Suppressor macrophage treated with lipopolysaccharide for 4 hours (primary cell): ENCODE data around the gene CRMP1.

Source experiments
- DNase-seq: peaks from one replicate; pipeline ENCODE4 v3.0.0-alpha.2; 2020

CRMP1 gene

DNA sequence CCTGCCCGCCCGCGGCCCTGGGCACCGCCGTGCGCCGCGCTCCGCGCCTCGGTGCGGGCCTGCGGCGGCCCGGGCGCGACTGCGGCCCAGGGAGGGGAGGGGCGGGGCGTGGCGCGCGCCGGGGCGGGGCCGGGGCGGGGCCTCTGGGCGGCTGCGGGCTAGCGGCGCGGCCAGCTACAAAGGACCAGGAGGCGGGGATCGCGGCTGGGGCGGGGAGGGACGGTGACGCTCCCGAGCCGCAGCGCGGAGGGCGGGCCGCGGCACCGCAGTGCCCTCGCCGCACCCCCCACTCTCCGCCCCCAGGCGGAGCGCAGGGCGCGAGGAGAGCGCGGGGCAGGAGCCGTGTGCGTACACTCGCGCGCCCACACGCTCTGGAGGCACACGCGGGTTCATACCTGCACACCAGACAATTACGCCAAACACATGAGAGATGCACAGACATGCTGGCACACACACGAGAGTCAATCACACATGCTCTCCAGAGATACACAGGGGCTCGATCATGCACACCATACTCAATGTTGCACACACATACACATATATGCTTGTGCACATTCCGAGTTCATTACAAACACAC lies at the start of gene CRMP1:
CRMP1 (minus strand) TSS at position 83 of the 577 bp plus-strand sequence. CDS start 117 bp downstream, outside the sequence.
- peak; percentile 3 for DNase-seq

DNA sequence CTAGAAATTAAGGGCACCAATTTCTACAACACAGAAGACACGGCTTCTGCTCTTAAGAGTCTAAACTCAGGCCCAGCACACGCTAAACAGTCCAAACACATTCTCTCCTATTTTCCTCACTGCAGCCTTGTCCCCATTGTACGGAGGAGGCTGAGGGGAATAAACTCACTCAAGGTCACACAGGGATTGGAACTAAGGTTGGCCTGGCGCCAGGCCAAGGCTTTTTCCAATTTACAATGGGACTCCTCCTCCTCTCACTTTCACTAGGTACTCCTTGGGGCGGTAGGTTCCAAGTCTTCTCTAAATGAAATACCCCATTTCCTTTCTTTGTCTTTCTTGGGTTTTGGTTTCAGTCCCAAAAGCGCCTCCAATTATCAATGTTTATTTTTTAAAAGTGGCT lies 48.7 kb upstream of the CRMP1 start:
- DNase-seq: no peak

- no peak for DNase-seq
Measured at GRCh38 chr4:5940470-5941203, 47.8 kb upstream of the CRMP1 start.

- DNase-seq: no peak
Measured at GRCh38 chr4:5933996-5934831, 41.3 kb upstream of the CRMP1 start.

- DNase-seq: no peak
Measured at GRCh38 chr4:5933116-5933515, 40.2 kb upstream of the CRMP1 start.

DNA sequence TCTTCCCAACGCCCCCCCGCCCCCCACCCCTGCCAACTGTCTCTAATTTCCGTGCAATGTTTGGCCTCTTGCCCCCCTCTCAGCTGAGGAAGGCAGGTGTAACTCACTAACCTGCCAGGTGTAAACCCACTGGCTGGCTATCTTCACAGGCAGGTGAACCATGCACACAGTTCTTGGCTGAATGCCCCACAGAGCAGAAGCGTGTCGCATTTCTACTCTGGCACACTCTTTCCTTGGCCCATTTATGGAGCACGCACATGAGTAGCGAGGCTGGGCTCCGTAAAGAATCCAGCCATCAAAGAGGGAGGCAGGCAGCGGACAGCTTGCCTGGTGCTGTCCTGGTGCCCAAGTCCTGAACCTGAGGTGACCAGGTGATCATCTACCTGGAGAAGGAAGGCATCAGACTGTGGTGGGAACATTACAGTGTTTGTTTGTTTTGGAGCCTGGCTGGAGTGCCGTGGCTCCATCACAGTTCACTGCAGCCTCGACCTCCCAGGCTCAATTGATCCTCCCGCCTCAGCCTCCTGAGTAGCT lies 39.2 kb upstream of the CRMP1 start:
- no peak for DNase-seq

GRCh38 chr4:5931526-5931925 lies 38.6 kb upstream of the CRMP1 start:
- DNase-seq: no peak

DNA sequence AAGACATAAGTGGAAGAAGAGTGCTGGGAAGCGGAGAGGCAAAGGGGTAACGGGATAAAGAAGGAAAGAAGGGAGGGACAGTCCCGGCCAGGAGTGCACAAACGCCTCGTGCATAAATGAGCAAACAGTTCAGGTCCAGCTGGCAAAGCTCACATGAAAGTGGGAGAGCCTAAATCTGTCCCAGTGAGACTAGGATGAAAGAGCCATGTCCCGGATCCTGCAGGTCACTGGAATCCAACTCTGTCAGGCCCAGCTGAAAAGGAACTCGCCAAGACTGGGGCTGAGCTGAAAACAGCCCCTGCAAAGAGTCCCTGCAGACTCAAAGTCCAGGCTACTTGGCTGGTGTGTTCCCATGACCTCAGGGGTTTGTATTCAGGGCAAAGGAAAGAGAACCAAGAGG lies 38.0 kb upstream of the CRMP1 start:
- no peak for DNase-seq

- DNase-seq: no peak
Measured at GRCh38 chr4:5930456-5930855, 37.6 kb upstream of the CRMP1 start.

DNA sequence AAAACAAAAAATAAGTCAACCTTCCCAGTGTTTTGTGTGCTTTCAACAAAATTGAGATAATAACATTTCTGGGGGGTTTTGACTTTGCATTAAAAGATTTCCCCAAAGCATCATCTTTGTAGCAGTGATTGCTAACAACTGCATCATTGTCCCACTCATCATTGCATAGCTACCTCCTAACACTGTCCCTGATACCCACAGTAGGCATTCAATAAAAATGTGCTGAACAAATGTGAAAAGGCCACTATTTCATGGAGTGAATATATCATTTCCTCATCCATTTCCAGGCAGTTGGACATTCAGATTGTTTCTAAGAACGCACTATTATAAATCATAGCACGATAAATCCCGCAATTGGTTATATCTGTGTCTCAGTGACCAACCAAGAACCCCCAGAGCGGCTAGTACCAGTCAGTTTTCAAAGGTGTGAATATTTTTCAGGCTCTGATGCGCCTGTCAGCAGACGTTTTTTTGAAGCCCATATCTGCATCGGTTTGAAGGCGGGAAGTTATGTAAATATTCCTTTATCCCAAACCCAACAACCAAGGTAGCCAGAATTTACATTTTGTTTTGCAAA lies 36.0 kb upstream of the CRMP1 start:
- DNase-seq: no peak

- no peak for DNase-seq
Measured at GRCh38 chr4:5928274-5928673, 35.4 kb upstream of the CRMP1 start.

GRCh38 chr4:5927747-5928146 lies 34.9 kb upstream of the CRMP1 start:
- no peak for DNase-seq

DNA sequence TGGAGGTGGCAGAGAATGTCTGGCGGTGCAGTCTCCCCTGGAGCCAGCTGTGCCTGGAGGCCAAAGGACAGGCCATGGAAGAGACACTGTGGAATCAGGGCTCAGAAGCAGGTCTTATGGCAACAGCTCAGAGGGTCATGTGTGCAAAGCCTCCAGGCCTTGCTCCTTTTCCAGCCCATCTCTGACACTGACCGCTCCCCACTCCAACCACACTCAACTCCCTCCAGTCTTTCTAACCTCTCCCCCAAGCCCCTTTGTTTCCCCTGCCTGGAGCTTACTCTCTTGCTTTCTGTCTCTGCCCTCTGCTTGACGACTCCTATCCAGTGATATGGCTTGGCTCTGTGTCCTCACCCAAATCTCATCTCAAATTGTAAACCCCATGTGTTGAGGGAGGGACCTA lies 34.2 kb upstream of the CRMP1 start:
- no peak for DNase-seq

- DNase-seq: no peak
Measured at GRCh38 chr4:5926598-5926997, 33.7 kb upstream of the CRMP1 start.

GRCh38 chr4:5925419-5926200 lies 32.7 kb upstream of the CRMP1 start:
- no peak for DNase-seq

DNA sequence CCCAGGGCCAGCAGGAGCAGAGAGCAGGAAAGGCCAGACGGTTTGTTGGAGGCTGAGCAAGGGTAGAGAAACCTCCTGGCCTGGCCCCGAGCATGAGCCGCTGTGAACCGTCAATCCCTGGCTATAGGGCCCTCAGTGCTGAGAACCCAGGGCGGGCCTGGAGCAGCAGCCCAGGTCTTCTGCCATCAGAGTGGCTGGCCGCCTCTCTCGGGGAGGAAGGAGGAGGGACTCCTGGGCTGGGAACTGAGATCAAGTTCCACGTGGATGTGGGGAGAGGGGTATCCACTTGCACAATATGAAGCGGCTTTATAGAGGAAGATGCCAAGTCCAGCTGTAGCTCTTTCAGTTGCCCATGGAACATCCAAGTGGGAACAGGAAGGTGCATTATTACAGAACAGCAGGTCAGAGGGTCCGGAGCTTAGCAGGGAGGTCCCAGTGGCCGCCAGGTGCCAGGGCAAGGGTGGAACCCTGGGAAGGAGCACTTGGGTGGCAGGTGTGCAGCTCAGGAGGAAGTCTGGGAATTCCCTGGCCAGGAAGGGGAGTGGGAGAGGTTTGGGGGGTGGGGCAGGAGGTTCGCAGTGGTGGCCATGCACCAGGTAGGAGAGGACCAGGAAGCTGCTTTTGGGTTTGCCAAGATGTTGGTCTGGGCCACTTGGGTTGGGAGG lies 31.7 kb upstream of the CRMP1 start:
- DNase-seq: no peak

GRCh38 chr4:5923376-5923775 lies 30.5 kb upstream of the CRMP1 start:
- DNase-seq: no peak

GRCh38 chr4:5922556-5922955 lies 29.7 kb upstream of the CRMP1 start:
- no peak for DNase-seq

DNA sequence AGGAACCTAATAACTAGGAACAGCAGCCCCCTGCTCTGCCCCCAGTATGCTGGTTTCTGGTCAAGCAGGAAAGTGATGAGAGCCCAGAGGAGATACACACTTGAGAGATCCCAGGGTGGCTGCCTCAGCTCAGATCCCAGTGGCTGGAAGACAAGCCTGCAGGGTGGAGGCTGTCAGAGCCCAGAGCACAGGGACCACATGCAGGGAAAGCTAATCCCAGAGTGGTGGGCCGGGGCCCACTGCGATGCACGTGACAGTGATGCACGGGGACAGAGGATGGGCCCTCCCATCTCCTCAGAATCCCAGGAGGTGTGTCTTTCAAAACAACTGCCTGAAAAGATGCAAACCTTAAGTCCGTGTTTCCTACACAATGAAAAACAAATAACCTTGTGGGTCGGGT lies 29.1 kb upstream of the CRMP1 start:
- no peak for DNase-seq

DNA sequence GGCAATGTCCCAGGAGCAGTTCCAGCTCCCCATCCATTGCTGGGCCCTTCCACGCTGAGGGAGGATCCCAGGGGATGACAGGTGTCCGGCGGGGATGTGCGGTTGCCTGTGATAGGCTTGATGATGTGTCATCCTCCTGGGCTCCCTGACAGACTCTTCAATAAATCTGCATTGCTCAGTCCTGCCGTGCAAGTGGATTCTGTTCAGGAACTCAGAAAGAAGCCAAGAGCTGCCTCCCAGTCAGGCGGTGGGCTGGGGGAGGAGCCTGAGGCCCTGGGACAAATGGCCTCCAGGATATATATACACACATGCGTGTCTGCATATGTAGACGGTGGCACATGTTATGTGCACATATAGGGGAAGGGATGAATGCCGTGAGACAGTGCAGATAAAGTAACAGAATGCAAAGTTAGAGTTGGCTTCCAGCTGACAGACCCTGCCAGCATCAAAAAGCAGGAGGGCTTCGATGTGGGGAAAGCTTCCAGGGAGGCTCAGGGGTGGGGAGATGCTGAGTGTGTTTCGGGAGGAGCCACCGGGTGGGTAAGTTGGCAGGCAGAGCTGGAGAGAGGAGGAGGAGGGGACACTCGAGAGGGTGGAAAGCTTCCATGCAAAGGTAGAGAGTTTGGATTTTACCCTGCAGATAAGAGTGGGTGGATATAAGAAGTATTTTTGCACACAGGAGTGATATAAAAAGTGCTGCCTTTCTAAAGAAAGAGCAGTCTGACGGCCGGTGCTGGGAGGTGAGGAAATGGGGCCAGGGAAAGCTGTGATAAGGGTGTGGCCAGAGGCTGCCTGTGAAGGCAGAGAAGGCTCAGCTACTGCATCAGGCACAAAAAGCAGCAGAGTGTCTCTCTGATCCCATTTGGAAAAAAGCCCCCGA lies 28.5 kb upstream of the CRMP1 start:
- DNase-seq: no peak

DNA sequence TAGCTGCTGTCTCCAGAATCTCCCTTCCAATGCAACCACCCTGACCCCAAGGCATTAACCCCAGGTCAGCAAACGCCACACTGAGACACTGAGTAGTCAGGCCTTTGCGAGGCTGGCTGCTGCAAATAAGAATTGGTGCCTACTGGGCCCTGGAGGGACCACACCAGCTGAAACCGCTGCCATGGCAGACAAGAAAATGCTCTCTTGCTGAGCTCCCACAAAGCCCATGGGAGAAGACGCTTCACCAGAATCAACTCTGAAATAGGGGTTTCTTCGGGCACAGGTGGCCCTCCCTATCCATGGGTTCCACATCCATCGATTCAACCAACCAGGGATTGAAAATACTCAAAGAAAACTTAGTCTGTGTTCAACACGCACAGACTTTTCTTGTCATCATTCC lies 26.7 kb upstream of the CRMP1 start:
- DNase-seq: no peak
